Mucosa of descending colon (tissue), 3 donors: ENCODE data around the gene FBN1. TPM values are rescaled to one million over a fixed set of nuclear protein-coding genes. Genes with fewer than 3 reads are reported as not detected.

ENCODE experiments used
- ATAC-seq: fragments of 200-7000 bp; cut with Tn5 transposase; one replicate; pipeline ENCODE4 v1.9.1; 2020; ENCODE audit warnings: mild to moderate bottlenecking, moderate library complexity
- DNase-seq, 3 donors: peaks; one replicate each; pipeline ENCODE4 v3.0.0-alpha.2; 2020
- H3K36me3 ChIP-seq: fragments of 200-600 bp; one replicate; pipeline ENCODE4 v1.8.0; 2021; ENCODE audit warnings: low read depth, mild to moderate bottlenecking
- H3K4me1 ChIP-seq: fragments of 200-600 bp; one replicate; pipeline ENCODE4 v1.8.0; 2021; ENCODE audit warnings: low read depth, mild to moderate bottlenecking
- H3K4me3 ChIP-seq: fragments of 200-600 bp; one replicate; pipeline ENCODE4 v1.8.0; 2021; ENCODE audit warnings: mild to moderate bottlenecking
- H3K9me3 ChIP-seq: fragments of 200-600 bp; one replicate; pipeline ENCODE4 v1.8.0; 2021; ENCODE audit warnings: mild to moderate bottlenecking
- CTCF ChIP-seq: fragments of 200-600 bp; IDR thresholded peaks from one replicate; pipeline ENCODE4 v1.8.0; 2022; ENCODE audit warnings: antibody characterized with exemption, mild to moderate bottlenecking
- intact Hi-C, 2 donors: fragments of 100-400 bp; cut with DNase I in 1 of 2; cut with micrococcal nuclease in 1 of 2; formaldehyde crosslinking; loops; one replicate each; pipeline versions ENCODE4 v1.11.0 to v1.11.1; 2022; cut with DNase I, micrococcal nuclease
- total RNA-seq, 3 donors: library from RNA; stranded (reverse); fragmentation: NEBNext Ultra II Directional in 2 of 3; extraction: Animal tissue kit (Norgen Biotek cat#: 25700) in 2 of 3; gene quantifications; one replicate each; pipeline versions ENCODE4 v1.2.1 to v1.2.4, GENCODE V29; 2021 to 2023
- donor health status: DM: no; HTN: no; CAD: no; lungs with moderate emphysema.
- donor health status: DM: no; HTN: no; CAD: no.
- donor health status: DM: no; HTN: yes; CAD: no.

Gene FBN1
- total RNA-seq, 3 donors from 2014 or later, result 9.3 to 47.9 (median 35.9) TPM

- DNase-seq (no peak), ATAC-seq (no peak)
- H3K36me3 ChIP-seq, result no peaks in the 10 kb centered on the region
- no peaks in the 10 kb centered on the region for H3K9me3 ChIP-seq
- no peak for TF ChIP-seq CTCF
- intact Hi-C loops, result no loop called here
- no peaks in the 10 kb centered on the region for H3K4me1 ChIP-seq
- H3K4me3 ChIP-seq, result no peak overlapping the region
Observed at GRCh38 chr15:48553559-48553958, 92.0 kb downstream of the FBN1 start.

GRCh38 chr15:48550822-48551525, 94.5 kb downstream of the FBN1 start:
- ATAC-seq (no peak), DNase-seq (no peak)
- Histone ChIP-seq H3K36me3 (no peaks in the 10 kb centered on the region), H3K4me3 (no peak overlapping the region), H3K9me3 (no peaks in the 10 kb centered on the region), H3K4me1 (no peaks in the 10 kb centered on the region)
- intact Hi-C loops, result no loop called here
- no peak for TF ChIP-seq CTCF

- DNase-seq, result no peak
- no peaks in the 10 kb centered on the region for H3K36me3 ChIP-seq
- H3K4me3 ChIP-seq, result no peak overlapping the region
- intact Hi-C loops, result no loop called here
- H3K4me1 ChIP-seq, result no peaks in the 10 kb centered on the region
- no peak for ATAC-seq
- no peak for TF ChIP-seq CTCF
- H3K9me3 ChIP-seq, result no peaks in the 10 kb centered on the region
Observed at GRCh38 chr15:48548455-48548854, 97.1 kb downstream of the FBN1 start.

GRCh38 chr15:48547286-48547685, 98.2 kb downstream of the FBN1 start:
- no peaks in the 10 kb centered on the region for H3K9me3 ChIP-seq
- no peak for DNase-seq
- no peak for ATAC-seq
- no peaks in the 10 kb centered on the region for H3K36me3 ChIP-seq
- no peaks in the 10 kb centered on the region for H3K4me1 ChIP-seq
- intact Hi-C loops, result no loop called here
- no peak overlapping the region for H3K4me3 ChIP-seq
- TF ChIP-seq CTCF, result no peak

GRCh38 chr15:48546296-48546695, 99.2 kb downstream of the FBN1 start:
- no peaks in the 10 kb centered on the region for H3K36me3 ChIP-seq
- no peaks in the 10 kb centered on the region for H3K9me3 ChIP-seq
- DNase-seq (no peak), ATAC-seq (no peak)
- TF ChIP-seq CTCF, result no peak
- intact Hi-C loops, result no loop called here
- H3K4me1 ChIP-seq, result no peaks in the 10 kb centered on the region
- H3K4me3 ChIP-seq, result no peak overlapping the region

- Histone ChIP-seq H3K9me3 (no peaks in the 10 kb centered on the region), H3K4me1 (no peaks in the 10 kb centered on the region), H3K36me3 (no peaks in the 10 kb centered on the region), H3K4me3 (no peak overlapping the region)
- ATAC-seq (no peak), DNase-seq (no peak)
- TF ChIP-seq CTCF, result no peak
- intact Hi-C loops, result no loop called here
Observed at GRCh38 chr15:48544778-48545177, 100.7 kb downstream of the FBN1 start.
